Right lobe of liver (tissue), 4 donors: ENCODE results near the gene UBE2J2.

Experiments used
- CTCF ChIP-seq, 4 donors: fragments of 200-600 bp in 3 of 4; fragments of 450-650 bp in 1 of 4; IDR thresholded peaks; one replicate each; pipeline versions ENCODE4 v1.5.1 to v1.8.0; 2016 to 2022; ENCODE audit warnings: antibody characterized with exemption in 4 of 4, mild to moderate bottlenecking in 2 of 4
- POLR2A ChIP-seq: fragments of 450-650 bp; IDR thresholded peaks from one replicate; pipeline ENCODE4 v1.6.1; 2017; ENCODE audit warnings: antibody characterized with exemption, mild to moderate bottlenecking
- donor health status: DM: no; HTN: no; CAD: no.
- donor health status: DM: no; HTN: no; CAD: no.
- donor health status: DM: no; HTN: yes; CAD: no.

- TF ChIP-seq CTCF (IDR thresholded peaks at IDR 0.05) = no peak
- no peak for TF ChIP-seq POLR2A
Observed at GRCh38 chr1:1205769-1206375, 67.8 kb downstream of the UBE2J2 start.
